Stimulated activated CD4-positive, alpha-beta T cell treated with anti-CD3 and anti-CD28 coated beads, Interleukin-4, amount 100 ng/mL, for 4 hours (primary cell): ENCODE results near the gene ABHD16B.
"Not testable (repeated sequence)": the region's sequence is repeated elsewhere in the genome, so short reads cannot be mapped to it uniquely, and the experiment has no call there.

Experiments
- DNase-seq, 2 experiments: peaks; one replicate each; pipeline ENCODE4 v3.0.0-alpha.2; 2020

ABHD16B gene

GRCh38 chr20:63856098-63856511 is 5.2 kb upstream of the ABHD16B start:
- DNase-seq: no peak

GRCh38 chr20:63857764-63858392 is 3.4 kb upstream of the ABHD16B start:
- DNase-seq: no peak

- DNase-seq: no peak
Measured at GRCh38 chr20:63858393-63859165, 2.7 kb upstream of the ABHD16B start.

- DNase-seq: no peak
Measured at GRCh38 chr20:63859166-63859699, 2.1 kb upstream of the ABHD16B start.

- DNase-seq: no peak
Measured at GRCh38 chr20:63860325-63861051, 810 bp upstream of the ABHD16B start.

- DNase-seq: no peak
Measured at GRCh38 chr20:63861981-63862901, 943 bp downstream of the ABHD16B start.

- DNase-seq: no peak
Measured at GRCh38 chr20:63863021-63863797, 1.9 kb downstream of the ABHD16B start.

- peak; percentile 67 to 78 for DNase-seq
Measured at GRCh38 chr20:63863798-63864544, 2.7 kb downstream of the ABHD16B start.

- no peak for DNase-seq
Measured at GRCh38 chr20:63864545-63864977, 3.3 kb downstream of the ABHD16B start.

- DNase-seq: peak; percentile 95 to 98
Measured at GRCh38 chr20:63864978-63865640, 3.8 kb downstream of the ABHD16B start, which contains the start of gene TPD52L2. Gene TPD52L2 (plus strand): TSS chr20:63865270. CDS start chr20:63865366, 96 bp downstream.

GRCh38 chr20:63867042-63867441 is 5.7 kb downstream of the ABHD16B start:
- DNase-seq: not testable (repeated sequence)

GRCh38 chr20:63868264-63868663 is 7.0 kb downstream of the ABHD16B start:
- no peak for DNase-seq

- DNase-seq: peak in 1 of 2 experiments; percentile 62
Measured at GRCh38 chr20:63873477-63873971, 12.2 kb downstream of the ABHD16B start.

GRCh38 chr20:63874241-63874640 is 12.9 kb downstream of the ABHD16B start:
- not testable (repeated sequence) for DNase-seq

- DNase-seq: no peak
Measured at GRCh38 chr20:63876489-63877036, 15.3 kb downstream of the ABHD16B start.

GRCh38 chr20:63877755-63878470 is 16.6 kb downstream of the ABHD16B start:
- DNase-seq: no peak

GRCh38 chr20:63878899-63879663 is 17.8 kb downstream of the ABHD16B start:
- no peak for DNase-seq

GRCh38 chr20:63880901-63881300 is 19.6 kb downstream of the ABHD16B start:
- DNase-seq: not testable (repeated sequence)
